ENCODE measurements around the gene ATP8A1. TPM values are rescaled to one million over a fixed set of nuclear protein-coding genes. Genes with fewer than 3 reads are reported as not detected.

ATP8A1 gene
- total and polyA plus RNA-seq, 12 donors, result 3.4 to 27.9 (median 17.5) TPM

DNA sequence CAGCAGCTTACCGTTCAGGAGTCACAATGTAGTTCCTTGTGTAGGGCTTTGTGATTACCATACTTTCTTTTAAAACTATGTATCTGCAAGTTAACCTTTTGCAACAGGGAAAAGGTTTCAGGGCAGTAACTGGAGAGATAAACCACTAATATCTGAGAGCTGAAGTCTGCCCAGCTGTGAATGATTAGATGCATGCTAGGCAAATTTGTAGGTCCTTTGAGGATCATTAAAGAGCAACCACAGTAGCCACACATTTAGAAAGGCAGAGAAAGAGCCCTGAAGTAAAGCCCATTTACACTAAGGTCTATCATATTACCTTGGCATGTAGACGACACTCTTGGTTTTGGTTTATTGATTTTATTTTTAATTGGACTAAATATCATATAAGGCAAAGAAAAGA, 60.0 kb downstream of the ATP8A1 start:
- Histone ChIP-seq H3K4me3 (no peak overlapping the region), H3K4me1 (no peaks in the 10 kb centered on the region), H3K27me3 (no peaks in the 10 kb centered on the region), H3K27ac (no peak overlapping the region), H3K36me3 (no peaks in the 10 kb centered on the region), H3K9me3 (no peaks in the 10 kb centered on the region)
- ATAC-seq (no peak), DNase-seq (no peak)
- intact Hi-C loops (cut with DNase I), result no loop called here
- WGBS, 2 donors, result 66 to 75% methylated on average over 2 of the region's 2 CpGs
- no peak for TF ChIP-seq CTCF (IDR thresholded peaks at IDR 0.05)

DNA sequence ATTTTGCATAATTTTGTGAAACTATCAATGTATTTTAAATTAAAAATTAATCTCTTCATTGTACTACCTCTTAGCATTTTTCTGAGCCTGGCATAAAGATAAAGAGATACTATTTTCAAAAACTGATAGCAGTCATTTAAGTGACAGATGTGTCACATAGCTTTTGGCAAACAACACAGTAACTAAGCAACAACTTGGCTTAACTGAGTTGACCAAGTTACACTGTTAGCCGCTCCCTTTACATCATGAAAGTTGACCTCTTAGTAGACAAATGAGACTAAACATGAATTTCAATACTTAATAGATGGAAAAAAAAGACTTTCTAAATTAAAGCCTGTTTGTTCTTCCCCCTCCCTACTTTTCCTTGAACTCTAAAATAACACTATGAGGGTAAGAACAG, 62.0 kb downstream of the ATP8A1 start:
- WGBS, 2 donors, result 56 to 91% methylated on average over 1 of the region's 1 CpG
- intact Hi-C loops (cut with DNase I), result no loop called here
- no peak for TF ChIP-seq CTCF (IDR thresholded peaks at IDR 0.05)
- H3K36me3 ChIP-seq, result no peaks in the 10 kb centered on the region
- no peaks in the 10 kb centered on the region for H3K27me3 ChIP-seq
- H3K9me3 ChIP-seq, result no peaks in the 10 kb centered on the region
- no peak overlapping the region for H3K27ac ChIP-seq
- H3K4me1 ChIP-seq, result no peaks in the 10 kb centered on the region
- ATAC-seq (no peak), DNase-seq (no peak)
- no peak overlapping the region for H3K4me3 ChIP-seq

- Histone ChIP-seq H3K27ac (no peak overlapping the region), H3K27me3 (no peaks in the 10 kb centered on the region), H3K4me1 (no peaks in the 10 kb centered on the region), H3K36me3 (peaks cover 0 to 24% (median 8%) of the 10 kb centered on the region in 9 donors), H3K4me3 (no peak overlapping the region), H3K9me3 (no peaks in the 10 kb centered on the region)
- ATAC-seq (no peak), DNase-seq (no peak)
- intact Hi-C loops (cut with DNase I), result no loop called here
- 95 to 97% methylated on average over 2 of the region's 2 CpGs for WGBS, 2 donors
- TF ChIP-seq CTCF (IDR thresholded peaks at IDR 0.05), result no peak
These were observed 68.0 kb downstream of the ATP8A1 start for GRCh38 chr4:42588909-42589308.

DNA sequence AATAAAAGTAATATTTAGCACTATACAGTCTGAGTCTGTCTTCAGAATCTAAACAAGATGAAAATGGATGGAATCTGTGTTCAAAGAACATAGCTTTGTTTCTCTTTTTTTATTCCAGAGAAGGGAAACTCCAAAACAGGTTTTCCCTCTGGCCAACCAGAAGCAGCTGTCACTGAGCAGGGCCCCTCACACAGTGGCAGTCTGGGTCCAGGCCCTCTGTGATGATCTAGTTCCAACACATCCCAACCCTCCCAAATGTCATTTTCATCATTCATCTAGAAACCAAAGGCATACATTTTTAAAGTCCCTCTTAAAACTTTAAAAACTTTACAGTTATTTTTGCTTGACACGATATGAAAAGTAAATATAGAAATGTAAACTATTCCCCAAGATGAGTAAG, 70.1 kb downstream of the ATP8A1 start:
- no peaks in the 10 kb centered on the region for H3K9me3 ChIP-seq
- no peaks in the 10 kb centered on the region for H3K27me3 ChIP-seq
- DNase-seq, result no peak
- peaks cover 0 to 30% (median 8%) of the 10 kb centered on the region in 9 donors for H3K36me3 ChIP-seq
- TF ChIP-seq CTCF (IDR thresholded peaks at IDR 0.05), result no peak
- no peak for ATAC-seq
- H3K4me3 ChIP-seq, result no peak overlapping the region
- WGBS, 2 donors, result 89 to 92% methylated on average over 1 of the region's 1 CpG
- no peaks in the 10 kb centered on the region for H3K4me1 ChIP-seq
- no peak overlapping the region for H3K27ac ChIP-seq
- intact Hi-C loops (cut with DNase I), result no loop called here
